ENCODE results near the gene YARS1.
"Not testable (repeated sequence)": the region's sequence is repeated elsewhere in the genome, so short reads cannot be mapped to it uniquely, and the experiment has no call there.

YARS1 gene

DNA sequence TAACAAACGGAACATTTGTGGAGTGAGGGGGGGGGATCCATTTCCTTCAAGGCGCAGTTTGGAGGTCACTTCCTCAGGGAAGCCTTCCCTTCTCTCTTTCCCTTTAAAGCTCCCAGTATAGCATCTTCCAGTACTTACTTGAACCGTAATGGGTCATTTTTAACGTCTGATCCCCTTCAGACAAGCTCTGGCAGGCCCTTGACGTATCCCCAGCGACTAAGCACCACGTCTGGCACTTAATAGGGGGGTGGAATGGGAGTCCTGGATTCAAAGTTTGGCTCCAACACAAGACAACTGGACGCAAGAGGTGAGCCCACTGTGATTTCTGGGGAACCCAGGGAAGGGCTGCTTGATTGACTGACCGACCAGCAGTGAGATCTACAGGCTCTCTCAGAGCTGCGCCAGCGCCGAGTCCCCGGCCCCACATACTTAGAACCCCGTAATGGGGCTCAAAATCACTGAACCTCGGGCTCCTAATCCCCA lies 441 bp downstream of the YARS1 start:
- DNase-seq = no peak

GRCh38 chr1:32813941-32814739 lies 3.0 kb downstream of the YARS1 start:
- no peak for DNase-seq

GRCh38 chr1:32811917-32812316 lies 5.2 kb downstream of the YARS1 start:
- no peak for DNase-seq

DNA sequence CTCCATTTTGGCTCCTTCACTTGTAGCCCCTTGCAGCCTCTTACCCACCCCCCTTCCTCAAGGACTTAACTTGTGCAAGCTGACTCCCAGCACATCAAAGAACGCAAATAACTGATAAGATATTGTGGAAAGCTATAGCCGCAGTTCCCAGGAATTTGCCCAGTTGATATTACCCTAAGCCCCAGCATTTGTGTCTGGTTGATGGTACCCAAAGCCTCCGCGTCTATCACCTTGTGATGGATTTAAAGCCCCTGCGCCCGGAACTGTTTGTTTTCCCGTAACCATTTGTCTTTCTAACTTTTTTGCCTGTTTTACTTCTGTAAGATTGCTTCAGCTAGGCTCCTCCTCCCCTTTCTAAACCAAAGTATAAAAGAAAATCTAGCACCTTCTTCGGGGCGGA lies 5.9 kb downstream of the YARS1 start:
- no peak for DNase-seq

GRCh38 chr1:32810358-32810757 lies 6.8 kb downstream of the YARS1 start:
- DNase-seq = no peak

DNA sequence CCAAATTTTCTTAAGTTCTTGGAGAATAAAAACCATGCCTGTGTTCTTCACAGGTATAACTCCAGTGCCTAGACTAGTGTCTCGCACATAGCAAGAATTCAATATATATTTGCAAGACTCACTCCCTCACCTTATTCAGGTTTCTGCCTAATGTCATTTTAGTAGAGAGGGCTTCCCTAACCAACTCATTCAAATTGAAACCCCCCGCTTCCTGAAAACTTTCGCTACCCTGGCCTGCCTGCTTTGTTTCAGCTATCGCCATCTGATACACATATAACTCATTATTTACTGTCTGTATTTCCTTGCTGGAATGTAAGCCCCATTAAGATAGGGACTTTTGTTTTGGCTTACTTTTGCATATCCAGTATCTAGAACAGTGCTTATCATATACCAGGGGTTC lies 8.6 kb downstream of the YARS1 start:
- no peak for DNase-seq

- no peak for DNase-seq
Observed at GRCh38 chr1:32806910-32807523, 10.1 kb downstream of the YARS1 start.

GRCh38 chr1:32806290-32806689 lies 10.9 kb downstream of the YARS1 start:
- DNase-seq = no peak

DNA sequence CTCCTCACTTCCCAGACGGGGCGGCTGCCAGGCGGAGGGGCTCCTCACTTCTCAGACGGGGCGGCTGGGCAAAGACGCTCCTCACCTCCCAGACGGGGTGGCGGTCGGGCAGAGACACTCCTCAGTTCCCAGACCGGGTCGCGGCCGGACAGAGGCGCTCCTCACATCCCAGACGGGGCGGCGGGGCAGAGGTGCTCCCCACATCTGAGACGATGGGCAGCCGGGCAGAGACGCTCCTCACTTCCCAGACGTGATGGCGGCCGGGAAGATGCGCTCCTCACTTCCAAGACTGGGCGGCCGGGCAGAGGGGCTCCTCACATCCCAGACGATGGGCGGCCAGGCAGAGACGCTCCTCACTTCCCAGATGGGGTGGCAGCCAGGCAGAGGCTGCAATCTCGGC lies 12.7 kb downstream of the YARS1 start:
- not testable (repeated sequence) for DNase-seq

DNA sequence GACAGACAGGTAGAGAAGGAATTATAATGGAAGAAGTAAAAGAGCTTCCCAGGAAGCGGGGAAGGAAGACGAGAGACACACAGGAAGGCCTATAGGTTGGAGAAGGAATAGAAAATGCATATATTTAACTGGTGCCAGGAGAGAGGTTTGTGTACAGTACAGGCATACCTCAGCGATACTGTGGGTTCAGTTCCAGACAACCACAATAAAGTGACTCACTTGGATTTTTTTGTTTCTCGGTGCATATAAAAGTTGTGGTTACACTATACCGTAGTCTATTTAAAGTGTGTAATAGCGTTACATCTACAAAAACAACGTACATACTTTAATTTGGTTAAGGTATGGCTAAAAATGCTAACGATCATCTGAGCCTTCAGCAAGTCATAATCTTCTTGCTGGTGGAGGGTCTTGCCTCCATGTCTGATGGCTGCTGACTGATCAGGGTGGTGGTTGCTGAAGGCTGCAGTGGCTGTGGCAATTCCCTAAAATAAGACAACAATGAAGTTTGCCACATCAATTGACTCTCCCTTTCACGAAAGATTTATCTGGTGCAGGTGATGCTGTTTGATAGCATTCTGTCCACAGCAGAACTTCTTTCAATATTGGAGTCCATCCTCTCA lies 16.0 kb downstream of the YARS1 start:
- DNase-seq = no peak

DNA sequence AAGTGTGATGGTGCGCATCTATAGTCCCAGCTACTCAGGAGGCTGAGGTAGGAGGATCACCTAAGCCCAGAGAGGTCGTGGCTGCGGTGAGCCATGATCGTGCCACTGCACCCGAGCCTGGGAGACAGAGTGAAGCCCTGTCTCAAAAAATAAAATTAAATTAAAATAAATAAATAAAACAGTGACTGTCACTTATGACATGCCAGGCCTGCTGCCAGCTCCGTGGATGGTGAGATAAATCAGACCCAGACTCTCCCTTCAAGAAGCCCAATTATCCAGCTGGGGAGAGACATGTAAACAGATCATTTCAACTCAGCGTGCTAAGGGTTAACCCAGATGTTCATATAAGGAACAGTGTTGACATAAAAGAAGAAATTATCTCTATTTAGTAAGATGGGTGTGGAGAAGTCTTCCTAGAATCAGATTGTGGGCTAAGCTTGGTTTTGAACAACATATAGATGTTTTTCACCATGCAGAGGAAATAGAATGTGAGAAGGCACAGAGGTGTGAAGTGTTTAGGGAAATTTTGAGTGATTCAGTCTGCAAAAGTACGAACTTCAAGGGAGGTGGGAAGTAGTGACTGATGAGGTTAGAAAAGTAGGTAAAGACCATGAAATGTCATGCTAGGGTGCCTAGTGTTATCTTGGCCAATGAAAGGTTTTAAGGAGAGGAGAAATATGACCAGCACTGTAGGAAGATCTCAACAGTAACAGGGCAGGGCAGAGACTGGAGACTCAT lies 18.3 kb downstream of the YARS1 start:
- no peak for DNase-seq

GRCh38 chr1:32798191-32798590 lies 19.0 kb downstream of the YARS1 start:
- no peak for DNase-seq

- no peak for DNase-seq
Observed at GRCh38 chr1:32797456-32797855, 19.7 kb downstream of the YARS1 start.

GRCh38 chr1:32795763-32796162 lies 21.4 kb downstream of the YARS1 start:
- not testable (repeated sequence) for DNase-seq

- DNase-seq = no peak
Observed at GRCh38 chr1:32791881-32792280, 25.3 kb downstream of the YARS1 start.

GRCh38 chr1:32789356-32789755 lies 27.8 kb downstream of the YARS1 start:
- not testable (repeated sequence) for DNase-seq

DNA sequence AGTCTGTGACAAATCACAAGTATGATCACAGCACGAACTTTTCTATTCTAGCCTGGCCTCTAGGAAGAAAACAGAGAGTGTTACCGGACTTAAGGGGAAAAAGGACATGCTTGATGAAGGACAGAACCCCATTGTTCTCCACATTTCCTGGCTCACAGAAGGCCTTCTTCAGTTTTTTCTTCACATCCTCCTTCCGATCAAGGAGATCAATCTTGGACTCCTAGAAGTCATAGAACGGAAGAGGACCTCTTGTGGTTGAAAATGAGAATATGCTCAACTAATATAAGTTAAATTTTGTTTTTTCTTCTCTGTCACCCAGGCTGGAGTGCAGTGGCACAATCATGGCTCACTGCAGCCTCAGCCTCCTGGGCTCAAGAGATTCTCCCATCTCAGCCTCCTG lies 30.3 kb downstream of the YARS1 start:
- DNase-seq = no peak

DNA sequence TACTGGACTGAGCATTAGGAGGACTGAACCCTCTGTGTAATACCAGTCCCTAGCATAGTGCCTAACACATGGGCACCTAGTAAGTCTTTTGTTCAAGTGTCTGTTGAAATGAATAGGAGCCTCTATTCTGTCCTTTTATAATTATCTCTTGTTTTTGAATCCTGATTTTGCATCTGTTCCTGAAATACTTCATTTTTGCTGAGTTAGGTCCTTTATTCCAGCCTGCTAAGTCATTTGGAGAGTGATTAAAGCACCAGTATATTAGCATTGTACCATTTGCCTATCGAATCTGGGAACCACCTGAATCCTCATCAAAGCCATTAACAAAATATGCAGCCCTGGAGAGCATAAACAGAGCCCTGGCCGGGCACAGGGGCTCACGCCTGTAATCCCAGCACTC lies 32.3 kb downstream of the YARS1 start:
- DNase-seq = no peak

GRCh38 chr1:32783851-32784250 lies 33.3 kb downstream of the YARS1 start:
- DNase-seq = no peak

GRCh38 chr1:32782086-32782485 lies 35.1 kb downstream of the YARS1 start:
- no peak for DNase-seq

- no peak for DNase-seq
Observed at GRCh38 chr1:32780628-32781234, 36.4 kb downstream of the YARS1 start.

DNA sequence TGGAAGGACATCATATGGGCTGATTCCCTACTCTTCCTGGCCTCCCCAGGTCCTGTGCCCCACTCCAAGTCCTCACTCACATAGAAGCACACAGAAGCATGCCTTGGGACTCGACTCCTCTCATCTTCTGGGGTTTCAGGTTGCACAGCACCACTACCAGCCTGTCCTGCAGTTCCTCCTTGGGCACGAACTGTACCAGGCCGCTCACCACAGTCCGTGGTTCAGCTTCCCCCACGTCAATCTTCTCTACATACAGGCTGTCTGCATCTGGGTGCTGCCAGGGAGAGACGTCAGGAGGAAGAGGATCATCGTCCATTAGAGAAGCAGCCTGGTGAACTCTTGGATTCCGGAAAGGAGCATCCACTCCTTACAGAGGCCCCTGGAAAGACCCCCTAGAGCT lies 37.2 kb downstream of the YARS1 start:
- DNase-seq = no peak

GRCh38 chr1:32779242-32779641 lies 37.9 kb downstream of the YARS1 start:
- no peak for DNase-seq
